ENCODE data around the gene CTBP2. TPM values are rescaled to one million over a fixed set of nuclear protein-coding genes. Genes with fewer than 3 reads are reported as not detected.

CTBP2 gene
- polyA plus RNA-seq, 1 donor (not counting 4 experiments of a cell fraction or from before 2014, with no cell fraction given), result 76.0 TPM

DNA sequence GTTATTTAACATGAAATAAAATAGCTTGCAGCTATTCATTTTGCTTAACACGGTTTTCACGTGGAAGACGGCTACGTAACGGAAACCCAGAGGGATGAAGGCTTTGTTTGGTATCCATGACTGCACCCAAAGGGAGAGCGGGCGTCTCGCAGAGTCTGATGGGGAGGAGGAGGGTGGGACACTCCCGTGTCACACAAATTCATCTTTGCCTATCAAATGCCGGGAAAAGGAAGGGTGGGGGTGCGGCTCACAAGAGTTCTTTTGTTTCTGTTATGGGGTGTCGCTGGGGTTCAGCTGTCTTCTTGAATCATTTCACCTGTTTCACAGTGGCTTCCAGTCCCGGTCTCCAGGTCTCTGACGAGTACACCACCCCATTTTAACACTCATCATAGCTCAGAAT is 110.0 kb downstream of the CTBP2 start:
- dilution Hi-C loops (cut with MboI; ENCODE audit: extremely low pct_ligation_motif_present, low sequenced_read_pairs), result no loop called here
- Histone ChIP-seq H4K20me1 (ENCODE audit: control insufficient read depth, extremely low read depth, insufficient read depth, low read length) (peaks cover 27% of the 10 kb centered on the region), H3K9me1 (ENCODE audit: control insufficient read depth, extremely low read depth, insufficient read depth, low read length) (no peaks in the 10 kb centered on the region), H3K27me3 (ENCODE audit: control insufficient read depth, extremely low read depth, insufficient read depth, low read length) (no peaks in the 10 kb centered on the region), H3K9ac (ENCODE audit: control insufficient read depth, extremely low read depth, insufficient read depth, low read length) (no peak overlapping the region), H3K4me1 (ENCODE audit: control insufficient read depth, extremely low read depth, insufficient read depth, low read length) (peaks cover 28% of the 10 kb centered on the region), H3K4me2 (ENCODE audit: control insufficient read depth, extremely low read depth, insufficient read depth, low read depth, low read length) (no peak overlapping the region), H3K27ac (ENCODE audit: control insufficient read depth, insufficient read depth, low read length) (no peak overlapping the region), H3K9me3 (ENCODE audit: control insufficient read depth, low read depth, low read length) (no peaks in the 10 kb centered on the region), H3K36me3 (ENCODE audit: control insufficient read depth in 2 of 2, extremely low read depth in 1 of 2, insufficient read depth in 2 of 2, low read length in 2 of 2) (peaks cover 6 to 27% of the 10 kb centered on the region in 2 experiments), H3K79me2 (ENCODE audit: control insufficient read depth, insufficient read depth, low read length) (peaks cover 93% of the 10 kb centered on the region), H3K4me3 (ENCODE audit: control insufficient read depth in 2 of 3, extremely low read depth in 1 of 3, insufficient read depth in 2 of 3, low read depth in 1 of 3, low read length in 3 of 3) (no peak overlapping the region), H2AFZ (ENCODE audit: control insufficient read depth, low read length) (no peak overlapping the region)
- no peak for FAIRE-seq
- TF ChIP-seq, protein P1, sequence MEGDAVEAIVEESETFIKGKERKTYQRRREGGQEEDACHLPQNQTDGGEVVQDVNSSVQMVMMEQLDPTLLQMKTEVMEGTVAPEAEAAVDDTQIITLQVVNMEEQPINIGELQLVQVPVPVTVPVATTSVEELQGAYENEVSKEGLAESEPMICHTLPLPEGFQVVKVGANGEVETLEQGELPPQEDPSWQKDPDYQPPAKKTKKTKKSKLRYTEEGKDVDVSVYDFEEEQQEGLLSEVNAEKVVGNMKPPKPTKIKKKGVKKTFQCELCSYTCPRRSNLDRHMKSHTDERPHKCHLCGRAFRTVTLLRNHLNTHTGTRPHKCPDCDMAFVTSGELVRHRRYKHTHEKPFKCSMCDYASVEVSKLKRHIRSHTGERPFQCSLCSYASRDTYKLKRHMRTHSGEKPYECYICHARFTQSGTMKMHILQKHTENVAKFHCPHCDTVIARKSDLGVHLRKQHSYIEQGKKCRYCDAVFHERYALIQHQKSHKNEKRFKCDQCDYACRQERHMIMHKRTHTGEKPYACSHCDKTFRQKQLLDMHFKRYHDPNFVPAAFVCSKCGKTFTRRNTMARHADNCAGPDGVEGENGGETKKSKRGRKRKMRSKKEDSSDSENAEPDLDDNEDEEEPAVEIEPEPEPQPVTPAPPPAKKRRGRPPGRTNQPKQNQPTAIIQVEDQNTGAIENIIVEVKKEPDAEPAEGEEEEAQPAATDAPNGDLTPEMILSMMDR (optimal IDR thresholded peaks at IDR 0.05 in 1 of 3, IDR thresholded peaks at IDR 0.05 in 1 of 3, conservative IDR thresholded peaks at IDR 0.05 in 1 of 3; ENCODE audit: extremely low read depth in 1 of 3, insufficient read depth in 2 of 3, low read length in 3 of 3), result no peak
- no peak for TF ChIP-seq EZH2 (IDR thresholded peaks at IDR 0.05; ENCODE audit: low read length)
- no peak for DNase-seq (ENCODE audit: low read depth, low spot score)

DNA sequence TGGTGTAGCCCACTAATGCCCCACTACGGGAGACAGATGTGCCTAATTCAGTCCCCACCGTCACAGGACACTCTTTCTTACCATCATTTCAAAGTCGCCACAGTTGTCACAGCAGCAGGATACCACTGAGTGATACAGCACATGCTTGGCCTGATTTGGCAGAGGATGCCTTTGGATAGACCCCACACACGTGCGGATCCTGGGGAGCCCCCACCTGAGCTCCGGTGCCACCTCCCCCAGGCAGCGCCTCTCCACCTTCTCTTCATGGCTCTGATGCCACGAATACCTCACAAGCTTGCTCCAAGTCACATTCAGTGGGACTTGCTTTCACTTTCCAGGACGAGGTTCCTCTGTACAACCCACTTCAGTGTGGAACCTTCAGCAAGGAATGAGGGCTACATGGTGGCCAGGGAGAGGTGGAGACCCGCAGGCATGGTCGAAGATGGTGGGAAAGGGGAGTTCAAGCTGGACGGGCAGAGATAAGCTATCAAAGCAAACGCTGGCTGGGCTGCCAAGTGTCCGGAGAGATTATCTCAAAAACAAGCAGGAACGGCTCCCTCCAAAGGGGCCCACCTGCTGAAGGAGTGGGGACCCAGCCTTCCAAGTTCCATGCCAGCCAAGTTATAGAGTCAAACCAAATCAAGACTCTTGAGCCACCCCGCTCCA is 111.0 kb downstream of the CTBP2 start:
- TF ChIP-seq, protein P1 (optimal IDR thresholded peaks at IDR 0.05 in 1 of 3, IDR thresholded peaks at IDR 0.05 in 1 of 3, conservative IDR thresholded peaks at IDR 0.05 in 1 of 3; ENCODE audit: extremely low read depth in 1 of 3, insufficient read depth in 2 of 3, low read length in 3 of 3), result no peak
- no peak for TF ChIP-seq EZH2 (IDR thresholded peaks at IDR 0.05; ENCODE audit: low read length)
- no peaks in the 10 kb centered on the region for H3K9me3 ChIP-seq (ENCODE audit: control insufficient read depth, low read depth, low read length)
- H3K4me2 ChIP-seq (ENCODE audit: control insufficient read depth, extremely low read depth, insufficient read depth, low read depth, low read length), result no peak overlapping the region
- peaks cover 20% of the 10 kb centered on the region for H4K20me1 ChIP-seq (ENCODE audit: control insufficient read depth, extremely low read depth, insufficient read depth, low read length)
- peaks cover 93% of the 10 kb centered on the region for H3K79me2 ChIP-seq (ENCODE audit: control insufficient read depth, insufficient read depth, low read length)
- DNase-seq (ENCODE audit: low read depth, low spot score) (no peak), FAIRE-seq (no peak)
- H3K27me3 ChIP-seq (ENCODE audit: control insufficient read depth, extremely low read depth, insufficient read depth, low read length), result no peaks in the 10 kb centered on the region
- dilution Hi-C loops (cut with MboI; ENCODE audit: extremely low pct_ligation_motif_present, low sequenced_read_pairs), result no loop called here
- no peak overlapping the region for H3K4me3 ChIP-seq (ENCODE audit: control insufficient read depth in 2 of 3, extremely low read depth in 1 of 3, insufficient read depth in 2 of 3, low read depth in 1 of 3, low read length in 3 of 3)
- H3K27ac ChIP-seq (ENCODE audit: control insufficient read depth, insufficient read depth, low read length), result no peak overlapping the region
- H3K4me1 ChIP-seq (ENCODE audit: control insufficient read depth, extremely low read depth, insufficient read depth, low read length), result peaks cover 32% of the 10 kb centered on the region
- H3K9ac ChIP-seq (ENCODE audit: control insufficient read depth, extremely low read depth, insufficient read depth, low read length), result no peak overlapping the region
- H3K9me1 ChIP-seq (ENCODE audit: control insufficient read depth, extremely low read depth, insufficient read depth, low read length), result no peaks in the 10 kb centered on the region
- peaks cover 3 to 35% of the 10 kb centered on the region in 2 experiments for H3K36me3 ChIP-seq (ENCODE audit: control insufficient read depth in 2 of 2, extremely low read depth in 1 of 2, insufficient read depth in 2 of 2, low read length in 2 of 2)
- H2AFZ ChIP-seq (ENCODE audit: control insufficient read depth, low read length), result no peak overlapping the region

Measured in keratinocyte (primary cell).